ENCODE measurements around the gene NRL.

Gene NRL

DNA sequence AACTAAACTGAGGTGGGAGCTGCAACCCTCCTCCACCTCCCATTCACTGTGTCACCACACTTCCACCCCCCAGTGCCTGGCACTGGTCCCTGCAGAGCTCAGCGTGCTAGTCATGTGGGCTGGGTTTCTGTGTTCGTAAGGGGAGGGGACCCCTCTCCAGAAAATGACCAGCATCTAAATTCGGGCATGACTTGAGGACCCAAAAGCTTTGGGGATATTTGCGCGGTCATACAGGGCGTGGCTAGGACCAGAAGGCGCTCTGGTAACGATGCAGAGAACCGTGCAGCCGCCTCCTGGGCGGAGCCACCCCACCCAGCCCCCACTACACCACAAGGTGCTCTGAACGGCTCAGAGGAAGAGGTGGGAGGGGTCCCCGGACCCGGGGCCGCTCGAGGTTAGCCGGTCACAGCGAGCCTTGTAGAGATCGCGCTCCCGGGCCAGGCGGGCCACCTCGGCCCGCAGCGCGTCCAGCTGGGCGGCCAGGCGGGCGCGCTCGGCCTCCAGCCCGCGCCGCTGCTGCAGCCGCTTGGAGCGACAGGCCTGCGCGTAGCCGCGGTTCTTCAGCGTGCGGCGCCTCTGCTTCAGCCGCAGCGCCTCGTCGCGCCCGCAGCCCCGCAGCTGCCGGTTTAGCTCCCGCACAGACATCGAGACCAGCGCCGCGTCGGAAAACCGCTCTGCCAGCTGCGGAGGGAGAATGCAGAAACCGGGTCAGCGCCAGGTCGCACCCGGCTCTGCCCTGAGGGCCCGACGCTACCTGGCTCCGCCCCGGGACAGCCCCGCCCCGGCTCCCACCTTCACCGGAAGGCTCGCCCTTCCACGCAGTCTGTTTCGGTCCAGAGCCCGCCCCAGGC is 33.6 kb downstream of the NRL start:
- peak; percentile 34 to 77 (median 41) for DNase-seq (ENCODE audit: low read depth in 3 of 3)

DNA sequence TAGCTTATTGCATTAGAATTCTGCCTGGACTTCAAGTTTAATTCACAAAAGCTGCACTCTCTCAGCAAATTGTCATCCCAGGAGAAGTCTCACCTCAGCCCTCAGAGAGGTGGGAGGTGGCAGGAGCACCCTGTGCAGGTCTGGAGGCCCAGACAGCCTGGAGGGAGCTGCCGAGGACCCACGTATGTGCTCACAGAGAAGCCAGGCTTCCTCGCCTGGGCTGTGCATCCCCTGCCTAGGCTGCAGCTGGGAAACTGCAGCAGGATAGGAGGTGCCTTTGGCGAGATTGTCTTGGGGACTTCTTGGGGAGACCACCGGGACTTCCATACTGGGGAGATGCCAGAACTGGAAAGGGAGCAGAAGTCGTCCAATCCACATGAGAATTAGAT is 34.6 kb downstream of the NRL start:
- no peak for DNase-seq (ENCODE audit: low read depth in 3 of 3)

DNA sequence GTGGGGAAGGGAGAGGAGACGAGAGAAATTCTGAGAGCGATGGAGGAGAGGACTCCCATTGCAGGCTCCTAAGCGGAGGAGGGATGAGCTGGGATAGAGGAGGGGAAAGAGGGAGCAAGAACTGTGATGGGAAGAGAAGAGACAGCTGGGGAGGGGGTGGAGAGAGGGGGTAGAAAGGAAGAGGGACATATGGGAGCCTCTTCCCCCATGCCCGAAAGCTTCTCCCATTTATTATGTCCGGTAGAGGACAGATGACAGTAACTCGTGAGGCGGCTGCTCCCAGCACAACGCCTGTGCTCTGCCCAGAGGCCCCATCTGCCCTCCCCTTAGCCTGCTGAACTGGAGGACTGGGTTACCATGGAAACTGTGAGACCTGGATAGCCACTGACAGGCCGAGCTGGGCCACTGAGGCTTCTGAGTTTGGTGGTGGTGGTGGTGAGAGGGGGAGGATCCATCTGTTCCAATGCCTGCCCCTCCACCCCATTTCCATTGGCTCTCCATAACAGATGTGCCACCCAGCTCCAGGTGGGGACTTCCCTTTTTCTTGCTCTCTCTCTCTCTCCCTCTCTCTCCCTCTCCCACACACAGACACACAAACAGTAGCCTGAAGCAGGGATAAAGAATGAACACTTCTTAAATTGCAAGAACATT is 35.1 kb downstream of the NRL start:
- no peak for DNase-seq (ENCODE audit: low read depth in 3 of 3)

DNA sequence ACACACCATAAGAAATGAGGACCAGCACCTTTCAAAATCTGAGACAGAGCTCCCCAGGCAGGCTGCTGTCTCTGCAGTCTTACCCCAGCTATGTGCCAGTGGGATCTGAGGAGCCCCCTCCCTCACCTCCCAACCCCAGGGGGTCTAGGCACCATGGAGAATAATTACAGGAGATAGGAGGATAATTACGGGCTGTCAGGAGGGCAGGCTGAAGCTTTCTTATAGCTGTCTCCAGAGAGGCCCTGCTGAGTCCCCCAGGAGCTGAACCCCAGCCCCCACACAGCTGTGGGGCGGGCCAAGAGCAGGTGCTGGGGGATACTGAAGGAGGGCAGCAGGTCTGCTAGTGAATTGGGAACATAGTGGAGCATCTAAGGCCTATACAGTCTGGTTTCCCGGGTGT is 36.6 kb downstream of the NRL start:
- DNase-seq (ENCODE audit: low read depth in 3 of 3), result no peak

DNA sequence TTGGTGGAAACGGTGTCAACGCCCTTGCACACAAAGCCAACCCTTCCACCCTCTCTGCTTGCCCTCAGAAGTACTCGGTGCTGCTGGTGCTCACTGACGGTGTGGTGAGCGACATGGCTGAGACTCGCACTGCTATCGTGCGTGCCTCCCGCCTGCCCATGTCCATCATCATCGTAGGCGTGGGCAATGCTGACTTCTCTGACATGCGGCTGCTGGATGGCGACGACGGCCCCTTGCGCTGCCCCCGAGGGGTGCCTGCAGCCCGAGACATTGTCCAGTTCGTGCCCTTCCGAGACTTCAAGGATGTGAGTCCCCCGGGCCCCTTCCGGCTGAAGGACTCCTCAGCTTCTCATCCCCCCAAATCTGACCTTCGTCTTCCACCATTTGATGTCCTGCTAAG is 37.7 kb downstream of the NRL start:
- no peak for DNase-seq (ENCODE audit: low read depth in 3 of 3)

DNA sequence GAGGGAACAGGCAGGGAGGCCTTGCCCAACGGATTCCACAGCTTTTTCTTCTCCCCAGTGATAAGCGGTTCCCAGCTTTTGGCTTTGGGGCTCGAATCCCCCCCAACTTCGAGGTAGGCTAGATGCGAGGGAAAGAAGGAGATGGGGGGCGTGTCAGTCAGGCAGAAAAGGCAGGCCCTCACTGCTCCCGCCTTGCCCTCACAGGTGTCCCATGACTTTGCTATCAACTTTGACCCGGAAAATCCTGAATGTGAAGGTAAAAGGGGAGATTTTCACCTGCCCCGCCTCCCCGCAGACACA is 38.5 kb downstream of the NRL start:
- no peak for DNase-seq (ENCODE audit: low read depth in 3 of 3)

DNA sequence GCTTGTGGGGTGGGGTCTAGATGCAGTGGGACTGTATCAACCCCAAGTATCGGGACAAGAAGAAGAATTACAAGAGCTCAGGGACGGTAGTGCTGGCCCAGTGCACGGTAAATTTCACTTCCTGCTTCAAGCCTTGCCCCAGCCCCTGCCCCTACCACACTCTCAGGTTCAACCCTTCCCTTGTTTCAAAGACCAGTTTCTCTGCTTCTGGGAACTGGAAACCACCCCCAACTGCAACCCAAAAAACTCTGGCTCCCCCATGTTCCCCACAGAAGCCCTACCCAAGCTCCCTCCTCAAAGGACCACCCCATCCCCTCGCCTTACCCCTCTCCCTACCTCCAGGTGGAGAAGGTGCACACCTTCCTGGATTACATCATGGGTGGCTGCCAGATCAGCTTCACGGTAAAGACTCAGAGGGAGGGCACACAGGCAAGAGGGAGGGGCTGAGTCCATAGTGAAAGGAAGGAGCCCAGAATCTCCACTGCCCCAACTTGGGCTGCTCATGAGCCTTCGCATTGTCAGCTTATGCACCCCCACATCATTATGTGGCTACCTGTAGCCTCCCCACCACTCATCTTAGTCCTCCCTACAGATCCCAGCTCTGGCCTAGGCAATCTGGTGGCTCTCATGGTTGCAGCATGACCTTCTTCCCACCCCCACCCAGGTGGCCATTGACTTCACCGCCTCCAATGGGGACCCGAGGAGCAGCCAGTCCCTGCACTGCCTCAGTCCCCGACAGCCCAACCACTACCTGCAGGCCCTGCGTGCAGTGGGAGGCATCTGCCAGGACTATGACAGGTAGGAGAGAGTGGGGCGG is 39.1 kb downstream of the NRL start:
- no peak for DNase-seq (ENCODE audit: low read depth in 3 of 3)

DNA sequence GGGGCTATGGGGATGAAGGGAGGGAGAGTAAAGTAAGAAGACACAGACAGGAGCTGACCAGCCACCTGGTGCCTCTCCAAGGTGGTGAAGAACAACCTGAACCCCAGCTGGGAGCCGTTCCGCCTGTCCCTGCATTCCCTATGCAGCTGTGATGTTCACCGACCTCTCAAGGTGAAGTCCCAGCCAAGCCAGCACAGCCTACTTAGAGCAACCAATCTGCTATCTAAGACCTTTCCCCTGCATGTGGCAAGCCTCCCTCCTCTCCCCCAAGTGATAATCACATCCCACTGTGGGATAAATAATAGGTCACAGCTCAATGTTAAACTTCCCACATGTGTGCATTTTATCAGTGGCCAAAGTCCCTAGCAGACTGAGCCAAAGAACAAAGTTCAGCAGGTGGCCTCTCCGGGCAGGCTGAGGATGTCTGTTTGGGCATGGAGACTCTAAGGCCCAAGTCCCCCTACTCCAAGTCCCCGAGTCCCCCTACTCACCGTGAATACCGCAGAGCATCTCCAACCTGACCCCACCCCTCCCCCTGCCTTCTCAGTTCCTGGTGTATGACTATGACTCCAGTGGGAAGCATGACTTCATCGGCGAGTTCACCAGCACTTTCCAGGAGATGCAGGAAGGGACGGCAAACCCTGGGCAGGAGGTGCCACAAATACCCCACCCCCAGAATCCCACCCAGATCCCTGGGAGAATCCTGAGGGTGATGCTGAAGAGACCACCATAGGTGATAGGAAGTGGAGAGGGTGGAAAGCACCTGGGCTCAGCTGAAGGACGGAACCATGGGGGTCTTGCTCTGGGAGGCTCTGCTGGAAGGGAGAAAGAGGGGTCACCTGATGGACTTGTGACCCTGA is 39.9 kb downstream of the NRL start:
- DNase-seq (ENCODE audit: low read depth in 3 of 3), result no peak

DNA sequence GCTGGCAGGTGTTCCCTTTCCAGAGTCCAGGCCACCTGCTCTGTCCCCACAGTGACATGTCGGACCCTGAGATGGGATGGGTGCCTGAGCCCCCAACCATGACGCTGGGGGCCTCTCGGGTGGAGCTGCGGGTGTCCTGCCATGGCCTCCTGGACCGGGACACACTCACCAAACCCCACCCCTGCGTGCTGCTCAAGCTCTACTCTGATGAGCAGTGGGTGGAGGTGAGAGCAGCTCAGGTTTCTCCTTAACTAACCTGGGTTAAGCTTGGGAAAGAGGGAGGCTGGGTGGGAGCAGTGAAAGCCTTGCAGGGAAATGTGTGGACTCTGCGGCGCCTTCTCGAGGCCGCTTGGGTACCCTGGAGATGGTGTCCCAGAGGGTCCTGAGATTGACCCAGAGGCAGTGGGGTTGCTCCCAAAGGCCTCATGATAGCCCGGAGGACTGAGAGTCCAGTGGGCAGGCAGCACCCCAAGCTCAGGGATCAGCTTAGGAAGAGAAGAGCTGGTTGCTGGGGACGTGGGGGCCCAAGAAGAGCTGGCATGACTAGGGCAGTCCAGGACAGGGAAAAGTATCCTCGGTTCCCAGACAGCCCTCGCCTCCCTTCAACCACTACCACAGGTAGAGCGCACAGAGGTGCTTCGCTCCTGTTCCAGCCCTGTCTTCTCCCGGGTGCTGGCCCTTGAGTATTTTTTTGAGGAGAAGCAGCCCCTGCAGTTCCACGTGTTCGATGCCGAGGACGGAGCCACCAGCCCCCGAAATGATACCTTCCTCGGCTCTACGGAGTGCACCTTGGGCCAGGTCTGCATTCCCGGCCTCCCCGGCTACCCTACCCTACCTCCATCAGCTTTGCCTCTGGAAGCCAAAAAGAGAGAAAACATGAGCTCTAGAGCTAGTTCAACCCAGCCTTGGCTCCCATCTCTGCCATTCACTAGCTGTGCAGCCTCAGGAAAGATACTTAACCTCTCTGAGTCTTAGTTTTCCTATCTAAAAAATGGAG is 41.6 kb downstream of the NRL start:
- no peak for DNase-seq (ENCODE audit: low read depth in 3 of 3)

DNA sequence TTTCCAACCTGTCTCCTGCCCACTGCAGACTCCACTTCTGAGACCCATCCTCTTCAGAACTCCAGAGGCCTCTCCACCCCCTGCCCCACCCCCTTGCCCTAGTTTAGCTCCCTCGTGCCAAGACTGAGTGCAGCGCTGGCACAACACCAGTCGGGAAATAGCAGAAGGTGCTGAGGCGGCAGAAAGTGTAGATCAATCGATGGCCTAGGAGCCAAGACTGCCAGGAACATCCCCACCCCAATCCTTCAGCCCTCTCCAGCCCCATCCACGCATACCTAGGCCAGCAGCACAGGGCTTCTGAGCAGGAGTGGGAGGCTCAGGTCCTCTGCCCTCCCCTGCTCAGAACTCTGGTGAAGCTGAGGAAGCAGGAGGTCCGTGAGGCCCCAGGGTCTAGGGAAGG is 42.3 kb downstream of the NRL start:
- no peak for DNase-seq (ENCODE audit: low read depth in 3 of 3)

DNA sequence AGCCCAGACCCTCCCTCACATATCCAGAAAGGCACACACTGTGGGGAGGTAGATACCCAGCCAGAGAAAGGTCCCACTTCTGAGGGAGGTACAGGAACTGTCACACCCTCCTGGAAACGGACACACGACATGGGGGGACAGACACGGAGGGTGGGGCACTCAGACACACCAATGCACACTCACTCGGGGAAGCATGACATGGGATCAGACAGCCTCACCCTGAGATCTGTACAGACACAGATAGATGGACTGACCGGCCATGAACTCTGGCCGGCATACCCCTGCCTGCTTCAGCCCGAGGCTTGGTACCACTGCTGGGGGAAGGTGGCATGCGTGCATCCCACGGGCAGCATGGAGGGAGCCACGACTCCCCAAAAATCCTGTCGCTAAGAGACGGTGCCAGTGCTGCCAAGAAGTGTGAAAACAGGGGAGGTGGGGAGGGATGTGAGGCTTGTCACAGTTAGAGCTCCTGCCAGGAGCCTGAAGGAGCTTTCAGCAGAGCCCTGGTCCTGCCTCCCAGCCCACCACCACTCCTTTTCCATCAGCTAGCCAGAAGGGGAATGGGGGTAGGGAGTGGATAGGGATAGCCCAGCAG is 42.8 kb downstream of the NRL start:
- no peak for DNase-seq (ENCODE audit: low read depth in 3 of 3)

DNA sequence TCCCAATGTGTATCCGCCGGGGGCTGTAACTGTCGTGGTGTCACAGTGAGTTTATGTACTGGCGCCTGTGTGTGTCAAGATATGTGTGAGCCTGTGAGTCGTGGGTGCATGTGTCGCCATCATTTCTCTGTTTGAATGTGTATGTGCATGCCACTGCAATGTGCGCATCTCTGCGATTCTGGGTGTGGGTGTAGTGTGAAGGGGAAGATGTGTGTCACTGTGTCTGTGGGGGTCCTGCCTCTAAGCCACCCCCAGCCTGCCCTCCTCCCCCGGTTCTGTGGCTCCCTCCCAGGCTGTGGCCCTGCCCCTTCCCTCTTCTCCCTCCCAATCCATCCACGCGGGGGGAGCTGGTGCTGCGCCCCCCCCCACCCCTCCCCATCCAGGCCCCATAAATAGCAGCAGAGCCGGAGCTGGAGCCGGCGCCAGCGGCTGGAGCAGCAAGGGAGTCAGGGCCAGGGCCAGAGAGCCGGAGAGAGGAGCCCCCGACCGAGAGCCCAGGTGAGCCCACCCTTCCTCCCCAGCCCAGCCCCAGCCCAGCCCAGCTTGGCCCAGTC is 43.5 kb downstream of the NRL start, which contains the start of gene CPNE6:
Gene CPNE6 (plus strand): TSS at position 419 of the 554 bp plus-strand sequence. CDS start 1,375 bp downstream, outside the sequence.
- DNase-seq (ENCODE audit: low read depth in 3 of 3), result peak in 1 of 3 experiments; percentile 48

DNA sequence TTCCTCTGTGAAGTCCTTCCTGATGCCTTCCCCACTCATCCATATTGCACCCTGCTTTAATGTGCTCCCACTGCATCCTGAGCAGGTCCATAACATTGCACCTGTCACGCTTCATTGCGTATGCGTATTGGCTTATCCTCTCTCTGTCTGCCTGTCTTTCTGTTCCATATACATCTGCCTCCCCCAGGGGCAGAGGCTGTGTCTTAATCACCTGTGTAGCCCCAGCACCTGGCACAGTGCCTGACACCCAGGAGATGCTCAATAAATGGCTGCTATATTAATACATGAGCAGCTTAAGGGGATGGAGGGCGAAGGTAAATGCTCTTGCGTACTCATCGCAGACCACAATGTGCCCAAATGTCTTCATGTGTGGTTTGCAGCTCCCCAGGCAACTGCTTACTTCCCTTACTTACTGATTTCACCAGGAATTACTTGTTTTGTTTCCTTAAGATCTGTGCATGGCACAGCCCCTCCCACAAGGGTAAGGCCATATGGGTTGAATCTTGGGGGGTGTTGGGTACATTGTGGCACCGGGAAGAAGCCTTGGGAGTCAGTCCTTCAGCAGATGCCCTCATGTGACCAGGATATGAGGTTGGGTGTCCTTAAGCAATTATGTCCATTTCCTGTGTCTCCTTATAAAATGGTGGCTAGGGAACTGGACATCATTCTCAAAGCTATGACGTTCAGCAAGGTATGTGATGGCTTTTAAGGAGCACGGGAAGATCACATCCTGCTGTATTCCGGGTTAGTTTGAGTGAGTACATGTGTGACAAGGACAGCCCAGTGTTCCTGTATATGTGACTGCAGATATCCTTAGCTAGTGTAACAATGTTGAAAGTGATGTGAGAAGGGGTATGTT is 44.2 kb downstream of the NRL start:
- DNase-seq (ENCODE audit: low read depth in 3 of 3), result no peak

DNA sequence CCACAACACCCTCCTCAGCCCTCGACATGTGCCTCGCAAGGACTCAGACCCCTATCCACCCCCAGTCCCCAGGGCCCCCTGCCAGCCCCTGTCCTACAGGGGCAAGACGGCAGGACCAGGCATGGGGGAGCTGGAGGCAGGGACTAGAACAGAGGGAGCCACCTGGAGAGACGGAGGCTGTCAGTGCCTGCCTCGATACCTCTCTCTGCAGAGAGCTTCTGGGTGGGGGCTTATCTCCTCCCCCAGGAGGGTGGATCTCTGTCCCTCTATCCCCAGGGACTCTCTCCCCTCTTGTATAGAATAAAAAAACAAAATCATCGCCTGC is 45.4 kb downstream of the NRL start:
- no peak for DNase-seq (ENCODE audit: low read depth in 3 of 3)

DNA sequence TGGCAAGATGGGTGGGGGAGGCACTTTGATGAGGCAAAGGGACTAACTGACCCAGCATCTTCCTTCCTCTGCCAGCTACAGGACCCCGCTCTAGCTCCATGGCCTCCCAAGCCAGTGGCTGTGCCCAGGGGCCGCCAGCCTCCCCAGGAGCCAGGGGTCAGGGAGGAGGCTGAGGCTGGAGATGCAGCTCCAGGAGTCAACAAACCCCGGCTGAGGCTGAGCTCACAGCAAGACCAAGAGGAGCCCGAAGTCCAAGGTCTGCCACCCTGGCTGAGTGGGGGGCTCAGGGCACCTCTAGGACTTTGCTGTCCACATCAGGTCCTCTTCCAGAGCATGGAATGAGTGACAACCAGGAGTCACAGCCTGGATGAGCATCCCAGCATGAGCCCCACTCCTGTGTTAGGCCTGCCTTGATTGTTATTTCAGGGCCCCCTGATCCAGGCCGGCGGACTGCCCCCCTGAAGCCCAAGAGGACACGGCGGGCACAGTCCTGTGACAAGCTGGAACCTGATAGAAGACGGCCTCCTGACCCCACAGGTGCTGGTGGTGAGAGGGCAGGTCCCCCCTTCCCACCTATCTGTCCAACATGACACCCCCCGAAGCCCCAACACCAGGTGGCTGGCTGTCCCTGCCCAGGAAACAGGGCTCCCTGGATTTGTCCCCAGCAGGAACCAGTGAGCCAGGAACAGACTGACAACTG is 45.9 kb downstream of the NRL start:
- DNase-seq (ENCODE audit: low read depth in 3 of 3), result no peak

DNA sequence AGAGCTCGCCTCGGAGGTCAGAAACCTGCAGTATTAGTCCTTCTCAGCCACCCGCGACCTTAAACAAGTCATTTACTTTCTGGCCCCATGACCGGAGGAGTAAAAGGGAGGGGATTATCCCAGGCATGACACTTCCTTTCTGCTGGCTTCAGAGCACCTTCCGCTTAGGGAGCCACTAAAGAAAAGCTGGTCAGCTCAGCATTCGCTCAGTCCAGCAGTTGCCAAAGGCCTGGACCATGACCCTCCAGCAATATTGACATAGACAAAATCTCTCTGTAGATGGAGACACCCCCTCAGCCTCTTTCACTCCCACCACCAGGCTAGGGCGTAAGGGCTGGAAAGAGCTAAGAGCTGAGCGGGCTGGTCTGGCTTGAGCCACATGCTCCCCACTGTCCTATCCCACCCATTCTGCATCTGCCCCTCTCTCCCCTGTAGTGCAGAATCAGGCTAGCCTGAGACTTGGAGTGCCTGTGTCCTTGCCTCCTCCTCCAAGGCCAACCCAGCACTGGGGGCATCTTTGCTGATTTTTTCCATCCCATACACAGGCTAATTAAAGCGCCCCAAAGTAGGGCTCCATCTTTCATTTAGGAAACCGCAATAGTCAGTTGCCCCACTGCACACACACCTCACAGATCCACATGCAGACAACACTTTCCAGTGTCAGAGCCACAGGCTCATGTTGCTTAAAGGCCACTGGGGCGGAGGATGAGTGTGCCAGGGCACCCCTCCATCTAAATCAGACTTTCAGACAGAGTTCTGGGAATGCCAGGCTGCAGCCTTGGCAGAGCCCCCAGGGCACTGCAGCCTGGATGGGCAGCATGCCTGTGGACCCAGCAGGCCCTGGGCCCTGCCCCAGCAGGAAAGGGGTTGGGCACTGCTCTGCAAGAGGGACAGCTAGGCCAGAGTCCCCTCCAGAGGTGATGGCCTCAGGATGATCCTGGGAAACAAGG is 47.3 kb downstream of the NRL start:
- no peak for DNase-seq (ENCODE audit: low read depth in 3 of 3)

DNA sequence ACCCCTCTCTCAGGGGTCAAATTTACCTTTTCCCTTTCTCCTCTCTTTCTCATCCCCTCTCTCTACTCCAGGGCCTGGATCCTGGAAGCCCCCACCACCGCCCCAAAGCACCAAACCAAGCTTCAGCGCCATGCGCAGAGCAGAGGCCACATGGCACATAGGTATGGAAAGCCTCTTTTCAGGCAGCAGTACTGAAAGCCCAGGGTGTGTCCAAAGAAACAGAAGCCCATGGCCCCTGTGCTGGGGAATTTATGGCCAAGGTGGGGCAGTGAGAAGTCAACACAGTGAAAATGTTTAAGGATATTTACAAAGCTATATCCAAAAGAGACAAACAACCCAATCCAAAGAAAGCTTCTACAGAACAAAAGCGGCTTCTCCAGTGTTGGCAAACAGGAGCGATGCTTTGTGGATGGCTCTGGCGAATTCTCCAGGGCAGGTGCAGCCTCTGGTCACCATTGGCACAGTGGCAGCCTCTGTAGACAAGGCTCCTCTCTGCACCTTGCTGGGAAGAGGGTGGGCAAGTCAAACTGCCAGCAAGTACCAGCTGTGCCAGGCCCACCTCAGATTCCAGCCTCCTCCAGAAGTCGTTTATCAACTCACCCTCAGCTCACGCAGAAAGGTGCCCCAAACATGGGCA is 48.1 kb downstream of the NRL start:
- no peak for DNase-seq (ENCODE audit: low read depth in 3 of 3)
